HG03108 (cell line): ENCODE results near the gene MFAP2.

Source experiments
- ATAC-seq: cut with Tn5 transposase; IDR thresholded peaks from one replicate; pipeline ENCODE4 v1.9.1; 2021; ENCODE audit warnings: moderate library complexity; ENCODE audit not compliant: unreplicated experiment

The MFAP2 gene

GRCh38 chr1:17008208-17008855 lies 27.9 kb upstream of the MFAP2 start:
- no peak for ATAC-seq

DNA sequence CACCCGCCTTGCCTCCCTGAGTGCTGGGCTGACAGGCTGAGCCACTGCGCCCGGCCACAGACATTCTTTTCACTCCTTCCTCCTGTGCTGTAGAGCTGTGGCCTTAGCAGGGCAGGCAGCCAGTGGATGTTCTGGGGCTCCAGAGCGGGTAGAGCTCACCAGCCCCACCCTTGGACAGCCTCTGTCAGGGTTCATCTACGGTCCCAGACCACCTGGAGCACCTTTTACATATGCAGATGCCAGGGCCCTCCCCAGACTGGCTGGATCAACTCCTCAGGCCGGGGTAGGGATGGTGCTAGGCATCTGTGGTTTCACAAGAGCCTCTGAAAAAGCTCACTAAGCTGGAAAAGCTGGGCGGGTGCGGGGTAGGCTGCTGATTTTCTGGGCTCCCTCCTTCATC lies 26.7 kb upstream of the MFAP2 start:
- ATAC-seq = no peak

DNA sequence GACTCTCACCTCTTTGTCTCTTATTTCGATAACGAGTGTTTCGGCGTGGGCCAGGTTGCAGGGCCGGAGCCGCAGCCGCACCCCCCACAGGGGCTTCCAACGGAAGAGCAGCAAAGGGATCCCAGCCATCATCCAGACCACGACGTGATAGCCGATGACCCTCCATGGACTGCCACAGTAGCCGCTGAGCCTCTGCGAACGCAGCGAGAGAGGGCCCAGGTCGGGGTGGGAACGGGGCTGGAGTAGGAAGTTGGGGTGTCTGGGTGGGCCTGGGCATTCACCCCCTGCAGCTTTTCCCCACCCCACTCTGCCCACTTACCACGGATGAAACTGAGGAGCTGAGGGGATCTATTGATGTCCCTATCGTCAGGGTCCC lies 24.9 kb upstream of the MFAP2 start:
- no peak for ATAC-seq

- ATAC-seq = no peak
Observed at GRCh38 chr1:17004466-17005364, 24.3 kb upstream of the MFAP2 start.

DNA sequence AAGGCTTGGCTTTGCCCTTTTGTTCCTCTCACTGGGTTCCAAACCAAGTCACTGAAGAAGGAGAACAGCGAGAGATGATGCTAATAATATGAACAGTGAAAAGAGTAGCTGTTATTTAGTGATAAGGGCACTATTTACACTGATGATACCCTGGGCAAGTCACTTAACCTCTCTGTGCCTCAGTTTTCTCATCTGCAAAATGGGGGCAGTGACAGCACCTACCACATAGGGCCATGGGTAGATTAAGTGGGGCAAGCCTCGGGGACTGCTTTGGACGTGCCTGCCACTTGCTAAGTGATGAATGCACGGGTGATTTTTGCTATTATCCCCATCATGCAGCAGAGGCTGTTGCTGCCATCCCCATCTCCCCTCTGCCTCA lies 22.1 kb upstream of the MFAP2 start:
- no peak for ATAC-seq

- no peak for ATAC-seq
Observed at GRCh38 chr1:17001760-17002523, 21.5 kb upstream of the MFAP2 start.

DNA sequence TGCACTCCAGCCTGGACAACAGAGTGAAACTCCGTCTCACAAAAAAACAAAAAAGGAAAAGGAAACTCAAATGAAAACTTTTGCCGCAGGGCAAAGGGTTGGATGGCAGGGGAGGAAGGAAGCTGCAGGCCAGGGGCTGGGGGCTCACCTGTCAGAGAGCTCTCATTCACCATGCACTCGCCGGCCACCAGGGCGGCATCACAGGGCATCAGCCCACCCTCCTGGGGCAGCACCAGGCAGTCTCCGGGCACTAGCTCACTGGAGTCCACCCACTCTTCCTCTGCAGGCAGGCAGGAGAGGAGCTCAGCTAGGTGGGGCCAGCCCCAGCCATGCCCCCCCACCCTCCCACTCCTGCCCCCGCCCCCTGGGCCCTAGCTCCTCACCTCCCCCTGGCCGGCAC lies 19.4 kb upstream of the MFAP2 start:
- no peak for ATAC-seq

GRCh38 chr1:16998589-16998988 lies 18.2 kb upstream of the MFAP2 start:
- no peak for ATAC-seq

DNA sequence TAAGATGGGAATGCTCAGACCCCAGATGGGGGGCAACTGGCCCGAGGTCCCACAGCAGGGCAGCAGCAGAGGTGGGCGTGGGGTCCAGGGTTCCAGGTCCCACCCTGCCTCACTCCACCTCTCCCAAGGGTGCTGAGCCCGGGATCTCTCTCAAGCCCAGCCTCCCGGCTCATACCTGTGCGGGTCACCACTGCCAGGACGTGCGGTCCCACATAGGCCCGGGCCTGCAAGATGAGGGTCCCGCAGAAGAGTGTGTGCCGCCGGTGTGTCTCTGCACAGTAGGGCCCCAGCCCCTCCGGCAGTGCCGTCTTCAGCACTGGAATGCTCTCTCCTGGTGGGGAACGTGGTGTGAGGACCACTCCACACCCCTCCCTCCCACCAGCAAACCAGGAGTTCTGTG lies 16.4 kb upstream of the MFAP2 start:
- ATAC-seq = no peak

- no peak for ATAC-seq
Observed at GRCh38 chr1:16993521-16994038, 13.2 kb upstream of the MFAP2 start.

- no peak for ATAC-seq
Observed at GRCh38 chr1:16992675-16993074, 12.3 kb upstream of the MFAP2 start.

DNA sequence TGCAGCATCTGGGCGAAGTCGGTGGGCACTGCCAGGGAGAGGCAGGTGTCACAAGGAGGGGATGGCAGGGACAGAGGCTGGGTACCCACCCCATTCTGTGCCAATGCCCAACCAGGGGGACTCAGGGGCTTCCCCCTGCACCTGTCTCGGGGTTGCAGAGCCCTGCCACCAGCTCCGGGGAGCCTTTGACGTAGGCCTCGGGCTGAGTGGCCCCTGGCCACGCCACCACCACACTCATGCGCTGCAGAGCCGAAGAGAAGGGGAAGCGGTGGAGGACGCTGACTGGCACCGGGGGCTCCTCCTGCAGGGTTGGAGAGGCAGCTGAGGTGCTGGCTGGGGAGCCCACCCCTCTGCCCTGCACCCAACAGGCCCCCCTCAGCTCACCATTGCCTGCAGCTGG lies 11.7 kb upstream of the MFAP2 start:
- no peak for ATAC-seq

DNA sequence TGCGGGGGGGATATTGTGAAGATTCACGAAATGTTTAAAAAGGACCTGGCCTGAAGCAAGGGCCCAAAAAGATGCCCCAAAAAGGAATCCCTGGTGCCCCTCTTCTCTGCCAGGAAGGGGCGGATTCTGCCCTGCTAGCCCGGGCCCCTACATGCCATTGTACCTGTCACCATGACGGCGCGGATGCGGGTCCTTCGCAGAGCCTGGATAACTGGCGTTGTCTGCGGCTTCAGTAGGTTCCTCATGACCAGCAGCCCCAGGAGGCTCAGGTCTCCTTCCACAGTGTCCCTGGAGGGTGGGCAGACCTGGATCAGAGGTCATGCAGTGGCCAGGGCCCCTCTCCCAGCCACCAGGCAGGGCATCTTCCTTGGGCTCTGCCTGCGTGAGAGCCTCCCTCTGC lies 11.2 kb upstream of the MFAP2 start:
- no peak for ATAC-seq

DNA sequence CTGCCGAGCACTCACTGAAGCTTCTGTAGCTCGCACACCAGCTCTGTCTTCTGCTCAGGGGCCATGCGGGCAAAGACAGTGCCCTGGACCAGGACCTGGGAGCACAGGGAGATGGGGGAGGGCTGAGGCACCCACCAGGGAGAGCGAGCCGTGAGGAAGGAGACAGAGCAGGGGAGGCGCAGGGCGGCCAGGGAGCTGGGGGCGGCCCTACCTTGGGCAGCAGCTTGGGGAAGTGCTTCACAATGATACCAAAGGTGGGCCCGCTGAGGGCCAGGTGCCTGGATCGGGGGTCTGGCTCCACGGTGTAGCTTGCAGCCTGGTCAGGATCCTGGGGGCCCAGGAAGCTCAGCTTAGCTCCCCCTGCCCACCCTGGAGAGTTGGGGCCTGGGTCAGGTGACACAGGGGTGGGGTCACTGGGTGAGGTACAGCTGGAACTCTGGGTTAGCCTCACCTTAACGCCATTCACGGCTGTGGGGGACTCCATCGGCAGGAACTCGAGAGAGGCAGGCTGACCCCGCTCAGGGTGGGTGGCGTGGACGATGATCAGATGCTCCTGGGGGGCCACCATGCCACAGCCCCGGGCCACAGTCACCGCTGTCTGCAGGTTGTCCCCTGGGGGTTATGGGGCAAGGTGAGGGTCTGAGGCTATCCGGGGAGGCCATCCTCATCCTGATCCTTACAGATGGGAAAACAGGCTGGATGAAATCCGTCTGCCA lies 9.4 kb upstream of the MFAP2 start:
- ATAC-seq = no peak

GRCh38 chr1:16988210-16988609 lies 7.8 kb upstream of the MFAP2 start:
- ATAC-seq = no peak

DNA sequence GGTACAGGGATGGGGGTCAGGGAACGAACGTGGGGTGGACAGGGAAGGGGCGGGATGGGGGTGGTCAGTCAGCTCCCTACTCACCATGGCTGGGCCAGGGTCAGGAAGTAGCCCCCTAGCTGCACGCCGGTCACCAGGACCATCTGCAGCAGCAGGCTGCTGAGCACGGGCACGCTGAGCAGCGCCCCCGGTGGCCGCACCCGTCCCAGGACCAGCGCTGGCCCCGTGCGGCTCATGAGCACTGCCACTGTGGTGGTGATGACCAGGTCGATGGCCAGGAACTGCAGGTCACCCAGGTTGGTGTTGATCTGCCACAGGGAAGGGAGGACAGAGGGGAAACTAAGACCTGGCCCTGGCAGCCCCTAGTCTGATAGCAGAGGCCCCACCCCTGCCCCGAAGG lies 6.5 kb upstream of the MFAP2 start:
- ATAC-seq = no peak

GRCh38 chr1:16986560-16986959 lies 6.1 kb upstream of the MFAP2 start:
- ATAC-seq = no peak

- no peak for ATAC-seq
Observed at GRCh38 chr1:16986113-16986512, 5.7 kb upstream of the MFAP2 start.

GRCh38 chr1:16984717-16985116 lies 4.3 kb upstream of the MFAP2 start:
- no peak for ATAC-seq

DNA sequence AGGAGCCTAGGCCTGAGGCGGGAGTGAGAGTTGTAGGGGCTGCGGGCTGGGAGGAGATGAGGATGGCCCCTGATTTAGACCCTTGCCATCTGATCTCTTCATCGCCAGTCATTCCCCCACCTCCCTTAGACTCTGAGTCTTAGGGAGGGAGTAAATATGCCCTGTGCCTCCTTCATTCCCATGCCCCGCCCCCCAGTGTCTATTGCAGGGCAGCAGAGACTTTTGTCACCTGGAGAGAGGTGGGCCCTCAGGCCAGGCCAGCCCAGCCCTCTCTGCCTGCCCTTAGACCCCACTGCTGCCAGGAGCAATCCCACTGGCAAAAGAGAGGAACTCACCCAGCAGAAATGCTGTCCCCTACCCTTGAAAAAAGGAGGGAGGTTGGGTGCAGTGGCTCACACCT lies 3.2 kb upstream of the MFAP2 start:
- no peak for ATAC-seq

DNA sequence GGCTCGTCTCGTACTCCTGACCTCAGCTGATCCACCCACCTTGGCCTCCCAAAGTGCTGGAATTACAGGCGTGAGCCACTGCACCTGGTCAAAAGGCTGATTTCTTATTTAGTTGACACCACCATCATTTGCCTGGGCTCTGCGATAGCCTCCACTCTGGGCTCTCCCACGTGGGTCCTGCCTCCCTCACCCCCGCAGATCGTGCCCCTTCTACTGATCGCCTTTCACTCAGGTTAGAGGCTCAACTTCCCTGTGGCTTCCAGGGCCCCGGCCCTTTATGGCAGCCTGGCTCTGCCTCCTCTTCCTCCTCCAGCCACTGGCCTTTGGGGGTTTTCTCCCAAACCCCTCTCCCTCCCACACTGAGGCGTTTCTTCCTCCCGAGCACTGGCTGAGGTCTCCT lies 2.5 kb upstream of the MFAP2 start:
- ATAC-seq = no peak
